ENCODE measurements around the gene LAMA2.

GRCh38 chr6:129382916-129383315 is 500.0 kb downstream of the LAMA2 start:
- TF ChIP-seq POLR2A (IDR thresholded peaks at IDR 0.05) (no peak), CTCF (IDR thresholded peaks at IDR 0.05) (no peak)
